ENCODE measurements around the gene LRRC4B. TPM values are rescaled to one million over a fixed set of nuclear protein-coding genes. Genes with fewer than 3 reads are reported as not detected.
"Not testable (repeated sequence)": the region's sequence is repeated elsewhere in the genome, so short reads cannot be mapped to it uniquely, and the experiment has no call there.

The LRRC4B gene
- total RNA-seq, 2 experiments from 2014 or later = not detected

DNA sequence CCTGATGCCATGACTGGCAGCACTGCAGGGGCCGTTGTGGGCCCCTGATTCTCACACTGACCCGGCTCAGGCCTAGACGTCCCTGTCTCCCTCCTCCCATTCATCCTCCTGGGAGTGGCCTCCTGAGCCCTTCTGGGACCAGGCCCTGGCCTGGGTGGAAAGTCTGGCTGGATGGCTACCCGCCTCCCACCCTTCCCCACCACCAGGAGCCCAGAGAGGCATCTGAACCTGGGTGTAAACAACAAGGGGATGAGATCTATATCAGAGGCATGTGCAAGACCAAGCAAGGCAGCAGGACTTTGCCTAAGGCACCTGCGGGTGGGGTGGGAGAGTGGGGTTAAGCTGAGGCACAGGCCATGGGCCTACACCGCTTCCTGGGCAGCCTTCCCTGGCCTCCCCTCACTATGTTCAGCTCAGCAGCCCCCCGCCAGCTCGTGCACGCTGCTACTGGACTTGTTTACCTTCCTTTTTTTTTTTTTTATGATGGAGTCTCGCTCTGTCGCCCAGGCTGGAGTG is 32.5 kb downstream of the LRRC4B start:
- Mint-ChIP-seq H3K27me3 (peaks cover 25% of the 10 kb centered on the region), H3K9me3 (ENCODE audit: low read depth) (peaks cover 12% of the 10 kb centered on the region), H3K36me3 (ENCODE audit: low read depth) (no peaks in the 10 kb centered on the region), H3K4me3 (no peak overlapping the region), H3K27ac (no peak overlapping the region), H3K4me1 (no peaks in the 10 kb centered on the region)
- ChIA-PET POLR2A (no interaction called here), CTCF (interaction anchor here (1.5 to 6.0 kb wide), 2 partner anchors 21 to 25 kb away, joined by 3 to 45 read pairs; partner anchors contain the start of gene JOSD2)
- no peak for DNase-seq
- intact Hi-C loops (cut with DNase I, micrococcal nuclease) = loop anchor here in 1 of 2 experiments (2.0 to 5.0 kb wide), 2 partner anchors 72 to 387 kb away; no protein-coding TSS in a partner anchor
- ATAC-seq = no peak

- H3K36me3 Mint-ChIP-seq (ENCODE audit: low read depth) = no peaks in the 10 kb centered on the region
- DNase-seq (no peak), ATAC-seq (no peak)
- no peak overlapping the region for H3K27ac Mint-ChIP-seq
- CTCF ChIA-PET = interaction anchor here (1.3 to 6.0 kb wide), 3 partner anchors 16 to 249 kb away, joined by 3 to 45 read pairs (median 4); no protein-coding TSS in a partner anchor
- POLR2A ChIA-PET = no interaction called here
- H3K27me3 Mint-ChIP-seq = peaks cover 29% of the 10 kb centered on the region
- no peaks in the 10 kb centered on the region for H3K4me1 Mint-ChIP-seq
- peaks cover 12% of the 10 kb centered on the region for H3K9me3 Mint-ChIP-seq (ENCODE audit: low read depth)
- no peak overlapping the region for H3K4me3 Mint-ChIP-seq
- intact Hi-C loops (cut with DNase I, micrococcal nuclease) = no loop called here
Measured at GRCh38 chr19:50534478-50534877, 33.8 kb downstream of the LRRC4B start.

GRCh38 chr19:50532952-50533351 is 35.3 kb downstream of the LRRC4B start:
- no peaks in the 10 kb centered on the region for H3K4me1 Mint-ChIP-seq
- intact Hi-C loops (cut with DNase I, micrococcal nuclease) = no loop called here
- peaks cover 31% of the 10 kb centered on the region for H3K27me3 Mint-ChIP-seq
- DNase-seq (no peak), ATAC-seq (no peak)
- peaks cover 12% of the 10 kb centered on the region for H3K9me3 Mint-ChIP-seq (ENCODE audit: low read depth)
- no peaks in the 10 kb centered on the region for H3K36me3 Mint-ChIP-seq (ENCODE audit: low read depth)
- no peak overlapping the region for H3K27ac Mint-ChIP-seq
- CTCF ChIA-PET = interaction anchor here (0.6 to 1.5 kb wide), 3 partner anchors 14 to 368 kb away, joined by 3 to 8 read pairs (median 4); no protein-coding TSS in a partner anchor
- H3K4me3 Mint-ChIP-seq = no peak overlapping the region
- POLR2A ChIA-PET = no interaction called here

DNA sequence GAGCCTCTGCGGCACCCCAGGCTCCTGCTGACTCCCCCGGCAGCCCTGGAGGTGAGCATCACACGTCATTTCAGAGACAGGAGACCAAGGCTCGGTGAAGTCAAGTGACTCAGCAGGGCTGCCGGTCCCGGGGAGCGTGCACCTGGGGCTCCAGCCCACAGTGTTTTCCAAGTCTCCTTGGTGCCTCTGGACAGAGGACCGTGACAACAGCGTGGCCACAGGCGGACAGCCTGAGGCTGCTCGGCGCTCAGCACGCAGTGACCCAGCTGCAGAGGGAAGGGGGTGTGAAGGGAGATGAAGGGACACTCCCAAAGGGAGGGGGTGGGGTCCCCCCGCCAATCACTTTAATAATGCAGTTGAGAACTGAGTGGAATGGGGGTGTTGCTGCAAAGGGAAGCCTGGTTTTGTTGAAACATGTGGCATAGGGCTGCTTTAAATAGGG is 37.0 kb downstream of the LRRC4B start:
- no peak overlapping the region for H3K4me3 Mint-ChIP-seq
- H3K4me1 Mint-ChIP-seq = no peaks in the 10 kb centered on the region
- POLR2A ChIA-PET = no interaction called here
- no peak for DNase-seq
- H3K27me3 Mint-ChIP-seq = peaks cover 26% of the 10 kb centered on the region
- H3K36me3 Mint-ChIP-seq (ENCODE audit: low read depth) = no peaks in the 10 kb centered on the region
- ATAC-seq = no peak
- no peak overlapping the region for H3K27ac Mint-ChIP-seq
- CTCF ChIA-PET = no interaction called here
- intact Hi-C loops (cut with DNase I, micrococcal nuclease) = no loop called here
- peaks cover 12% of the 10 kb centered on the region for H3K9me3 Mint-ChIP-seq (ENCODE audit: low read depth)

DNA sequence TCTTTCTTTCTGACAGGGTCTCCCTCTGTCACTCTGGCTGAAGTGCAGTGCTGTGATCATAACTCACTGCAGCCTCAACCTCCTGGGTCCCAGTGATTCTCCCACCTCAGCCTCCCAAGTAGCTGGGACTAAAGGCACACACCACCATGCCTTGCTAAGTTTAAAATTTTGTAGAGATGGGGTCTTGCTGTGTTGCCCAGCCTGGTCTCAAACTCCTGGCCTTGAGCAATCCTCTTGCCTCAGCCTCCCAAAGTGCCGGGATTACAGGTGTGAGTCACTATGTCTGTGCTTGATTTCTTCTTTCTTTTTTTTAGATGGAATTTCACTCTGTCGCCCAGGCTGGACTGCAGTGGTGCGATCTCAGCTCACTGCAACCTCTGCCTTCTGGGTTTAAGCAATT is 40.2 kb downstream of the LRRC4B start:
- H3K4me1 Mint-ChIP-seq, H3K27ac Mint-ChIP-seq: not testable (repeated sequence)
- CTCF ChIA-PET = interaction anchor here (0.7 to 1.4 kb wide), 2 partner anchors 28 to 256 kb away, joined by 3 to 5 read pairs; no protein-coding TSS in a partner anchor

GRCh38 chr19:50522881-50523280 is 45.4 kb downstream of the LRRC4B start:
- CTCF ChIA-PET = interaction anchor here (1.6 kb wide), 1 partner anchor 33 kb away, joined by 5 read pairs; no protein-coding TSS in a partner anchor
- H3K4me1 Mint-ChIP-seq = no peaks in the 10 kb centered on the region
- H3K9me3 Mint-ChIP-seq (ENCODE audit: low read depth) = no peaks in the 10 kb centered on the region

More for the DNA sequence above, 40.2 kb downstream of the LRRC4B start:
- H3K4me3 Mint-ChIP-seq; DNase-seq; H3K36me3 Mint-ChIP-seq (ENCODE audit: low read depth); H3K9me3 Mint-ChIP-seq (ENCODE audit: low read depth); ATAC-seq; intact Hi-C loops (cut with DNase I, micrococcal nuclease): not testable (repeated sequence)
- POLR2A ChIA-PET = interaction anchor here (0.7 kb wide), 1 partner anchor 423 kb away, joined by 3 read pairs; no protein-coding TSS in a partner anchor
- peaks cover 21% of the 10 kb centered on the region for H3K27me3 Mint-ChIP-seq

DNA sequence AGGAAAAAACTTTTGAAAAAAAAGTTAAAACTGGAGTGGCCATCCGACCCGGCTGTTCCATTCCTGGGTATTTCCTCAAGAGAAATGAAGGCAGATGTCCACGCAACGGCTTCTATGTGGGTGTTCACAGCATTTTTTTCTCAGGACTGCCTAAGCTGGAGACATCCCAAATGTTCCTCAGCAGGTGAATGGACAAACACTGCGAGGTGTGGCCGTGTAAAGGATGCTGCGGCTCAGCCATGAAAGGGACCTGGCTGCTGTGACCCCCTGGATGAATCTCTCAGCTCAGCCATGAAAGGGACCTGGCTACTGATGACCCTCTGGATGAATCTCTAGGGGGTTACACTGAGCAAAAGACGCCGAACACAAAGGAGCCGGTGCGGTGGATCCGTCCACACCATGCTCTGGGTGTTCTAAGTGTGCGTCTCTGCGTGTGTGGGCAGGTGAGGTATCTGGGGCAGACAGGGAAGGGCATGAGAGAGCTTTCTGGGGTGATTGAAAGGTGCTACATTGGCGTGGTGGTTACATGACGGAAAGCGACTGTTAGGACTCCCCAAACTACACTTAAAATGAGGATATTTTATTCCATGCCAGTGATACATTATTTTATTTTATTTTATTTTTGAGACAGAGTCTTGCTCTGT is 47.3 kb downstream of the LRRC4B start:
- CTCF ChIA-PET = no interaction called here
- Mint-ChIP-seq H3K27ac (no peak overlapping the region), H3K9me3 (ENCODE audit: low read depth) (no peaks in the 10 kb centered on the region), H3K27me3 (peaks cover 4% of the 10 kb centered on the region), H3K4me3 (no peak overlapping the region), H3K4me1 (no peaks in the 10 kb centered on the region), H3K36me3 (ENCODE audit: low read depth) (no peaks in the 10 kb centered on the region)
- DNase-seq (no peak), ATAC-seq (no peak)
- intact Hi-C loops (cut with DNase I, micrococcal nuclease) = no loop called here
- POLR2A ChIA-PET = no interaction called here

More at GRCh38 chr19:50522881-50523280, 45.4 kb downstream of the LRRC4B start:
- no peak for ATAC-seq
- intact Hi-C loops (cut with DNase I, micrococcal nuclease) = no loop called here
- peaks cover 5% of the 10 kb centered on the region for H3K27me3 Mint-ChIP-seq
- no peak for DNase-seq
- POLR2A ChIA-PET = no interaction called here
- no peak overlapping the region for H3K4me3 Mint-ChIP-seq
- no peaks in the 10 kb centered on the region for H3K36me3 Mint-ChIP-seq (ENCODE audit: low read depth)
- no peak overlapping the region for H3K27ac Mint-ChIP-seq

DNA sequence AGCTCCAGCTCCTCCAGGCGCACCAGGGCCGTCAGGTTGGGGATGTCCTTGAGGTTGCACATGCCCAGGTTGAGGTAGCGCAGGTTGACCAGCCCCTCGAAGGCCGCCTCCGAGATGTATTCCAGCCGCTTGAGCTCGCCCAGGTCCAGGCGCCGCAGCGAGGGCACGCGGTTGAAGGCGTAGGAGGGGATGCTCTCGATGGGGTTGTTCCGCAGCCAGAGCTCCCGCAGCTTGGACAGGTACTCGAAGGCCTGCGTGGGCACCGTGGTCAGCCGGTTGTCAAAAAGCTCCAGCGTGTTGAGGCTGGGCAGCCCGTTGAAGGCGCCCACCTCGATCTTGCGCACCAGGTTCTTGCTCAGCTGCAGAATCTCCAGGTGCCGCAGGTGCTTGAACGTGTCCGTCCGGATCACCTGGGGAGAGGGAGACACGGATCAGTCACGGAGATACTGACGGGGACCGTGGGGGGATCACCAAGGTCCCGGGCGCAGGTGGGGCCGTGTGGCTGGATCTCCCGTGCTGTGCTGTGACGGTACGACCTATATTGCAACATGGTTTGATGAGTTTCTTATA is 49.1 kb downstream of the LRRC4B start:
- Mint-ChIP-seq H3K9me3 (ENCODE audit: low read depth) (no peaks in the 10 kb centered on the region), H3K36me3 (ENCODE audit: low read depth) (no peaks in the 10 kb centered on the region), H3K27ac (no peak overlapping the region), H3K4me3 (no peak overlapping the region), H3K4me1 (peaks cover 2% of the 10 kb centered on the region), H3K27me3 (peaks cover 8% of the 10 kb centered on the region)
- ATAC-seq = no peak
- DNase-seq = no peak
- ChIA-PET CTCF (interaction anchor here (0.6 to 1.3 kb wide), 4 partner anchors 15 to 274 kb away, joined by 3 to 4 read pairs (median 3); no protein-coding TSS in a partner anchor), POLR2A (no interaction called here)
- intact Hi-C loops (cut with DNase I, micrococcal nuclease) = loop anchor here in 1 of 2 experiments (10.0 kb wide), 1 partner anchor 1076 kb away; no protein-coding TSS in a partner anchor

GRCh38 chr19:50518091-50519005 is 49.9 kb downstream of the LRRC4B start:
- no peak overlapping the region for H3K27ac Mint-ChIP-seq
- ATAC-seq = no peak
- no peaks in the 10 kb centered on the region for H3K9me3 Mint-ChIP-seq (ENCODE audit: low read depth)
- intact Hi-C loops (cut with DNase I, micrococcal nuclease) = loop anchor here in 1 of 2 experiments (10.0 kb wide), 1 partner anchor 1076 kb away; no protein-coding TSS in a partner anchor
- CTCF ChIA-PET = interaction anchor here (0.6 to 1.3 kb wide), 4 partner anchors 15 to 274 kb away, joined by 3 to 4 read pairs (median 3); no protein-coding TSS in a partner anchor
- H3K4me1 Mint-ChIP-seq = peaks cover 2% of the 10 kb centered on the region
- H3K36me3 Mint-ChIP-seq (ENCODE audit: low read depth) = no peaks in the 10 kb centered on the region
- H3K4me3 Mint-ChIP-seq = no peak overlapping the region
- DNase-seq = peak; percentile 25
- H3K27me3 Mint-ChIP-seq = peaks cover 9% of the 10 kb centered on the region
- POLR2A ChIA-PET = no interaction called here

DNA sequence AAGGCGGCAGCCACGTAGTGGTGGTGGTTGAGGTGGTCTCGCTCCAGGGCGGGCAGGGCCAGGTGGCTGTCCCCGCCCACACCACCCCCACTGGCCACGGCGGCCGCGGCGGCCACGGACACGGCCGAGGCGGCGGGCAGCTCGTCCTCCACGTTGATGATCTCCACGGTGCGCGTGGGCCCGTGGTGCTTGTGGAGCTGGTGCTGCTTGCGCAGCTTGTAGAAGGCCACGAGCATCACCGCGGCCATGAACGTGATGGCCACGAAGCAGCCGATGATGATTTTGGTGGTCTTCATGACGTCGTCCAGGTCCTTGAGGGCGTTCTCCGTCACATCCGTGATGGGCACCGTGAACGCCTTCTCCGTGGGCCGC is 50.5 kb downstream of the LRRC4B start:
- ATAC-seq = no peak
- Mint-ChIP-seq H3K4me3 (no peak overlapping the region), H3K27me3 (peaks cover 9% of the 10 kb centered on the region), H3K4me1 (peaks cover 2% of the 10 kb centered on the region), H3K27ac (no peak overlapping the region), H3K9me3 (ENCODE audit: low read depth) (no peaks in the 10 kb centered on the region), H3K36me3 (ENCODE audit: low read depth) (no peaks in the 10 kb centered on the region)
- ChIA-PET CTCF (interaction anchor here (1.3 kb wide), 1 partner anchor 19 kb away, joined by 4 read pairs; no protein-coding TSS in a partner anchor), POLR2A (no interaction called here)
- intact Hi-C loops (cut with DNase I, micrococcal nuclease) = loop anchor here in 1 of 2 experiments (10.0 kb wide), 1 partner anchor 1077 kb away; no protein-coding TSS in a partner anchor
- no peak for DNase-seq

Measured in activated CD4-positive, alpha-beta T cell treated with anti-CD3 and anti-CD28 coated beads for 36 hours (primary cell).